A673 (cell line): ENCODE data around the gene HOXC13.

Experiments
- EZH2 ChIP-seq: fragments of 200-600 bp; sonication (generic); IDR thresholded peaks from 2 replicates; pipeline ENCODE4 v1.6.1; 2017; ENCODE audit warnings: borderline replicate concordance, low read depth, mild to moderate bottlenecking, mixed read lengths, antibody characterized with exemption, low read length; ENCODE audit not compliant: poor library complexity, severe bottlenecking
- TF ChIP-seq, protein P1 (sequence below): fragments of 300-800, 200-600 bp; sonication (generic); conservative IDR thresholded peaks from 2 replicates; pipeline ENCODE4 v1.5.1; 2017; ENCODE audit warnings: low read depth, mild to moderate bottlenecking, antibody characterized with exemption, low read length, moderate library complexity, mixed read lengths

DNA sequence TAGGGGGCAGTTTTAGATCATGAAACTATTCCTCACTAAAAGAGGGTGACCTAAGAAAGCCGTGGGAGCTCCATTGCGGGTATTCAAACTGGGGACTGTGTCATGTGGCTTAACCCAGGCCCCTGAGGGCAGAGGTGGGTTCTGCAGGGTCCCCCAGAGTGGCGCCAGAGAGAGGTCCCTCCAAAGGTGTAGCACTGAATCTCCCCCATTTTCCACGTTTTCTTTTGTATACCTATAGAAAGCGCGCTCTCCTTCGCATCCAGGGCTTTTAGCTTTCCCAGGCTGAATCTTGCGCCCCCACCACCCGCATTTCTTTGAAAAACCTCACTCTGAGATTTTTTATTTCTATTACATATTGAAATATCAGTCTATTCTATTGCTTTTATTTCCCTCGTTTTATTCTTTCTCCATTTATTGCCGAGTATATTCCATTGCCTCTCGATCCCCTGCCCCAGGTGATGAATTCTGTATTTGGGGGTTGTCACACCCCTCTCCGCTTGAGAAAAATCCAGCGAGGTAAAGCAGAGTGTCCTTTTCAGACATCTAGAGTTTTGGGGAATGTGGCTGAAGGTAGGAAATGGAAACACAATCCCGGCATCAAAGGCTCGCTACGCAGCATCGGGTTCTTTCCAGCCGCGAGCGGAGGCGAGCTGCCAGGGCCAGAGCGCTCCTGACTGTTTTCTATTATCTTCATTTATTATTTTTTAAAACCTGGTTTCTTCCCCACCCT is 870 bp upstream of the HOXC13 start:
- TF ChIP-seq, protein P1, sequence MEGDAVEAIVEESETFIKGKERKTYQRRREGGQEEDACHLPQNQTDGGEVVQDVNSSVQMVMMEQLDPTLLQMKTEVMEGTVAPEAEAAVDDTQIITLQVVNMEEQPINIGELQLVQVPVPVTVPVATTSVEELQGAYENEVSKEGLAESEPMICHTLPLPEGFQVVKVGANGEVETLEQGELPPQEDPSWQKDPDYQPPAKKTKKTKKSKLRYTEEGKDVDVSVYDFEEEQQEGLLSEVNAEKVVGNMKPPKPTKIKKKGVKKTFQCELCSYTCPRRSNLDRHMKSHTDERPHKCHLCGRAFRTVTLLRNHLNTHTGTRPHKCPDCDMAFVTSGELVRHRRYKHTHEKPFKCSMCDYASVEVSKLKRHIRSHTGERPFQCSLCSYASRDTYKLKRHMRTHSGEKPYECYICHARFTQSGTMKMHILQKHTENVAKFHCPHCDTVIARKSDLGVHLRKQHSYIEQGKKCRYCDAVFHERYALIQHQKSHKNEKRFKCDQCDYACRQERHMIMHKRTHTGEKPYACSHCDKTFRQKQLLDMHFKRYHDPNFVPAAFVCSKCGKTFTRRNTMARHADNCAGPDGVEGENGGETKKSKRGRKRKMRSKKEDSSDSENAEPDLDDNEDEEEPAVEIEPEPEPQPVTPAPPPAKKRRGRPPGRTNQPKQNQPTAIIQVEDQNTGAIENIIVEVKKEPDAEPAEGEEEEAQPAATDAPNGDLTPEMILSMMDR, result no peak
- TF ChIP-seq EZH2, result no peak
